NCI-H345 (cell line): ENCODE results near the gene ARL4C.

Experiments used
- DNase-seq: peaks from one replicate; lab custom pipeline; 2025; lab: John Stamatoyannopoulos, UW

The ARL4C gene

DNA sequence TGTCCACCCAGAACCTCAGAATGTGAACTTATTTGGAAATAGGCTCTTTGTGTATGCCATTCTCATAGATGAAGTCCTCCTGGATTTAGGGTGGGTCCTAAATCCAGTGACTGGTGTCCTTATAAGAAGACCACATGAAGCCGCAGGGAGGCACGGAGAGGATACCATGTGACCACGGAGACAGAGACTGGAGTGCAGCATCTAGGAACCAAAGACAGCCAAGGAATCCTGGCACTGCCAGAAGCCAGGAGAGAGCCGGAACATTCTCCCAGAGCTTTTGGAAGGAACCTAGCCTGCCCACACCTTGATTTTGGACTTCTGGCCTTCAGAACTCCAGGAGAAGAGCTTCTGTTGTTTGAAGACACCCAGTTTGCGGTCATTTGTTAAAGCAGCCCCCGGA is 49.7 kb downstream of the ARL4C start:
- no peak for DNase-seq

DNA sequence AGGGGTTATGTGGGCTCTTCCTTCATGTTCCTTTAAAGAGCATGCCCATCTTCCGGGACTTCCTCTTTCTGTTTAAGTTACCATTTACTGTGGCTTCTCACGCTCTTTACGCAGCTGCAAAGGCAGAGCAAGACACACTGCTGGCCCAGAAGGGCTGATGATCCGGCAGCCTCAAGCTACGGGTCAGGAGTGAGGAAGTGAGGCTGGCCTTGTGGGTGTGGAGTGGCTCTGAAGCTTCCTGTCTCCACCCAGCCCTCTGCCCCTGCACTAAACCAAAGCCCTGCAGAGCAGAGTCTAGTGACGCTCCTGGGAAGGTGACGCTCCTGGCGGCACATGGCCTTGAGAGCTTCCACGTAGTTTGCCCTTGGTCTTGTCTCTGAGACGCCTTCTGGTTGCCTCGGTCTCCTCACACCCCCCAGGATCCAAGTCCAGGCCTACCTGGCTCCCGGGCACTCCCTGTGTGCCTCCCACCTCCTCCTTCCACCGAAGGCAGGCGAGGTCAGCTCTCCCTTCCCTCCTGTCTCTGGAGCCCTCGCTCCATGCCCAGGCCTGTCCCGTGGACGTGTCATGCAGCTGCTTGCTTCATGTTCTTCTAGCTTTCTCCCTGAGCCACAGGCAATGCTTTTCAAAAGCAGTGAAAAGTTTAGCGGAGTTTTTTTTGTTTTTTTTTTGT is 50.3 kb downstream of the ARL4C start:
- DNase-seq = no peak

DNA sequence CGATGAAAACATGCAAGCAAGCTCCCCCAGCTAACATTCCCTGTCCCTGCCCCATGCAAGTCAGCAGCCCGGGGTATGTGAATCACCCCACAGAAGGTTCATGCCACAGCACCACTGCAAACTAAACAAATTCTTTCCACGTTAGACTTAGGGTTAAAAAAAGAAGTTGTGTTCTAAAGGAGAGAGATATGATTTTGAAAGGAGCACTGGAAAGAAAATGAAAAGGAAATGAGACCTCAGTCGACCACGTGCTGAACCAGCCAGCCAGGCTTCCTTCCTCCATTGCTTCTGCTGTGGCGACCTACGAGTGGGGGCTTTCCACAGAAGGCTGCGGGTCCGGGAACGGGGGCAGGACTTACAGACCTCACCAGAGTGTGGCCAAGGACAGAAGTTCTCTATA is 52.0 kb downstream of the ARL4C start:
- DNase-seq = no peak

DNA sequence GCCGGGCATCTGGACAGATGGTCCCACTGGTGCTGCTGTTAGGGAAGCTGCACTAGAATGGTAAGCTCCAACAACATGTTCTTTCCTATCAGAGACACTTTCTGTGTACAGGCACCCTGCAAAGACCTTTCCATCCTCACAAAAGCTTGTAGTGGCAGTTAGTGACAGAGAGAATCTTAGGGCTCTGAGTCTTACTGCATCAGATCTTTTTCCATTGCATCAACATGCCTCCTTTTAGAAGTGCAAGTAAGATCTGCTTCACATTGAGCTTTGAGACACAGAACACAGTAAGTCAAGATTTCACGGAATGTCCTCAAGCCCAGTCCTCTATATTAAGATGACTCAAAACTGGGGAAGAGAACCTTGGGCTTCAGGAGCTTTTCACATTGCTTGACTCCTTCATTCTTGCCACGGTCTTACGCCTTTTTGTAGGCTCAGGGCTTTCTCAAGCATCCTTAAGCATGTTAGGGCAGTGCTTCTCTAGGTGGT is 52.6 kb downstream of the ARL4C start:
- DNase-seq = no peak
